Pons (tissue), 1 donor: Measurements from ENCODE around the gene SPHK1.
"Not testable (repeated sequence)": the region's sequence is repeated elsewhere in the genome, so short reads cannot be mapped to it uniquely, and the experiment has no call there.

ENCODE experiments used
- DNase-seq: peaks from one replicate; pipeline ENCODE4 v3.0.0-alpha.2; 2016; ENCODE audit warnings: low spot score

The SPHK1 gene, protein sequence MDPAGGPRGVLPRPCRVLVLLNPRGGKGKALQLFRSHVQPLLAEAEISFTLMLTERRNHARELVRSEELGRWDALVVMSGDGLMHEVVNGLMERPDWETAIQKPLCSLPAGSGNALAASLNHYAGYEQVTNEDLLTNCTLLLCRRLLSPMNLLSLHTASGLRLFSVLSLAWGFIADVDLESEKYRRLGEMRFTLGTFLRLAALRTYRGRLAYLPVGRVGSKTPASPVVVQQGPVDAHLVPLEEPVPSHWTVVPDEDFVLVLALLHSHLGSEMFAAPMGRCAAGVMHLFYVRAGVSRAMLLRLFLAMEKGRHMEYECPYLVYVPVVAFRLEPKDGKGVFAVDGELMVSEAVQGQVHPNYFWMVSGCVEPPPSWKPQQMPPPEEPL

DNA sequence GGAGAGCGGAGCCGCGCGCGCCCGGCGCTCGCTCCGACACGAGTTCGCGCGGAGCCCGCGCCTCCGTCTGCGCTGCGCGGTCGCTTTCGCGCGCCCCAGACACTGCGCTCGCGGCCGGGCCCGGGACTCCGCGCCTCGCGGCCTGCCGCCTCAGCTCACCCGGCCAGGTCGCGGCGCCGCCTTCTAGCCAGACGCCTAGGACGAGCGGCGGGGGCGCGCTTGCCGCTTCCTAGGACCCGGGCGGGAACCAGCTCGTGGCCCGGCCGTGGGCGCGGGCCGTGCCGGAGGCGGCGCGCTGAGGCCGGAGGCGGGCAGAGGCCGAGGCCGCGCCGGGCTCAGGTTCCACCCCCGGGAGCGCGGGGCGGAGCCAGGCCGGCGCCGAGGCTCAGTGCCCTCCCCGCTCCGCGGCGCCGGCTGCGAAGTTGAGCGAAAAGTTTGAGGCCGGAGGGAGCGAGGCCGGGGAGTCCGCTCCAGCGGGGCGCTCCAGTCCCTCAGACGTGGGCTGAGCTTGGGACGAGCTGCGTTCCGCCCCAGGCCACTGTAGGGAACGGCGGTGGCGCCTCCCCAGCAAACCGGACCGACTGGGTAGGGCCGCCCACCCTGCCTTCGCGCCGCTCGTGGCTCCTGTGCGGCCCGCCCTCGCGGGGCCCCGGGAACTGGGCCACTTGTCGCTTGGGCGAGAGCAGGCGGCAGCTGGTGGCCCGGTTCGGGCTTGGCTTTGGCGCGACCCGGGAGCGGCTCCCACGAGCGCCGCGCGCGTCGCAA, at the start of gene SPHK1:
TSS of gene SPHK1 (plus strand) at position 388 of the 765 bp plus-strand sequence. CDS start 1,036 bp downstream, outside the sequence.
- DNase-seq, result no peak

DNA sequence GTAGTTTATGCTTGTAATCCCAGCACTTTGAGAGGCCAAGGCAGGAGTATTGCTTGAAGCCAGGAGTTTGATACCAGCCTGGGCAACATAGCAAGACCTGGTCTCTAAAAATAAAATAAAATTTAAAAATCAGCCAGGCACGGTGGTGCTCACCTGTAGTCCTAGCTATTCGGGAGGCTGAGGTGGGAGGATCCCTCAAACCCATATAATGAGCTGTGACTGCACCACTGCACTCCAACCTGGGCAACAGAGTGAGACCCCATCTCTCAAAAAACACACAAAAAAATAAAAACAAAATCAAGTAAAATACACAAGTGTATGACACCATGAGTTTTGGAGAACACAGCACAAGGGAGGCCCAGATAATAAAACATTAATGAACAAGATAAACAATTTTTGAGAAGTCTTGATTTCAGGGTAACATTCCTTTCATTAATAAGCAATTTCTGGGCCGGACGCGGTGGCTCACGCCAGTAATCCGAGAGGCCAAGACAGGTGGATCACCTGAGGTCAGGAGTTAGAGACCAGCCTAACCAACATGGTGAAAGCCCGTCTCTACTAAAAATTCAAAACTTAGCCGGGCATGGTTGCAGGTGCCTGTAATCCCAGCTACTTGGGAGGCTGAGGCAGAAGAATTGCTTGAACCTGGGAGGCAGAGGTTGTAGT, 48.6 kb upstream of the SPHK1 start:
- DNase-seq, result no peak

DNA sequence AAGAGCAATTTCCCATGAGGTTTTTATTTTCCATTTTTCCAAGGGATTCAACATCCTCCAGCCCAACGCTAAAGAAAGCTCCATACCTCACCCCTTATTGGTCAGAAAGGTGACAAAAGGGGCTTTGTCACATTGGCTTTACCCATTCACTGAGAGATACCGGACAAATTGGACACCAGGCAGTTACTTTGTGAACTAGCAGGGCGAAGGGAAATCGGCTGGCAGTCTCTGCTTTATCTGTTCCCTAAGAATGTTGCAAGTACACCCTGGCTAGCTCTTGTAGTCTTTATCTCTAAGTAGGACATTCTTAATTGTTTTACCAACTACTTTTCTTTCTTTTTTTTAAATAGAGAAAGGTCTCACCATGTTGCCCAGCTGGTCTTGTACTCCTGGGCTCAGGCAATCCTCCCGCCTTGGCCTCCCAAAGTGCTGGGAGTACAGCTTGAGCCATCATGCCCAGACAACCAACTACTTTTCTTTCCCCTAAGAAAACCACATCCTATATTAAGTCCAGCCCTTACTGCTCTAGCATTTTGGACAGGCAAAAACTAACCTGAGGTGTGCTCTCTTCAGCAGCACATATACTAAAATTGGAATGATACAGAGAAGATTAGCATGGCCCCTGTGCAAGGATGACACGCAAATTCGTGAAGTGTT, 47.5 kb upstream of the SPHK1 start:
- DNase-seq, result no peak

- no peak for DNase-seq
Observed at GRCh38 chr17:76337413-76337777, 47.0 kb upstream of the SPHK1 start.

DNA sequence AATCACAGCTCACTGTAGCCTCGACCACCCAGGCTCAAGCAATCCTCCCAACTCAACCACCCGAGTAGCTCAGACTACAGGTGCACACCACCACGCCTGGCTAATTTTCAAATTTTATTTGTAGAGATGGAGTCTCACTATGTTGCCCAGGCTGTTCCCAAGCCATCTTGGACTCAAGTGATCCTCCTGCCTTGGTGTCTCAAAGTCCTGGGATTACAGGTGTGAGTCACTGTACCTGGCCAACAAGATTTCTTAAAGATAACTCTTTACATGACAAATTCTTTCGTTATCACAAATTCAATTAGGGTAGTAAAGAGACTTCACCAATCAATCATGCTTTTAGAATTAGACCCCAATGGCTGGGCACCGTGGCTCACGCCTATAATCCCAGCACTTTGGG, 43.1 kb upstream of the SPHK1 start:
- DNase-seq, result no peak

DNA sequence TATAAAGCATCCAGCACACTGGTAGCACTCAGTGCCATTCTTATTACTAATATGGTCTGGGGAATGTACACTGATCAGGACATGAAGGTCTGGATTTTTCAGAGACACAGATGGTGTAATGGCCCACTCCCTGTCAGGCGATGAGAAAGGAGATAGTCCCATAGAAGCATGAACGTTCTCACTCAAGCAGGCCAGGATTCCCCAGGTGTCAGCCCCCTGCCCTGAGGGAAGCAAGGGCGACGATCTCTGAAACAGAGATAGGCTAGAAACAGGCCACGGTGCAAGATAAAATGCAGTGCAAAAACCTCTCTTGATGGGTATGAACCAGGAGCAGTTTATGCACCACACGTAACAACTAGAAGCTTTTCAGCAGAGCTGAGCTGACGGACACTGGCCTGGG, 41.3 kb upstream of the SPHK1 start:
- no peak for DNase-seq

- DNase-seq, result no peak
Observed at GRCh38 chr17:76345377-76345974, 38.9 kb upstream of the SPHK1 start.

DNA sequence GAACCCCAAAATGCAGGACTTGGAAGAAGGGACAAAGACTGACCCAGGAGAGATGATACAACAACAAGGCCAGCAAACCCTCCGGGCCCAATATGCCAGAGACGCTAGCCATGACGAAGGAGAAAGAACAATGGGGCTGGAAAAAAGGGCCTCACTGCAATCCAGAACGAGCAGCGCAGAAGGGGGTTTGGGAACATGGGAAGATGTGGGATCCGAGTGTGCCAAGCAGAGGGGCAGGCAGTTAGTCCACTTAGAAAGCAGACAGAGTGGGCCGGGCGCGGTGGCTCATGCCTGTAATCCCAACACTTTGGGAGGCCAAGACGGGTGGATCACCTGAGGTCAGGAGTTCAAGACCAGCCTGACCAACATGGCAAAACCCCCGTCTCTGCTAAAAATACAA, 37.5 kb upstream of the SPHK1 start:
- DNase-seq, result not testable (repeated sequence)

- no peak for DNase-seq
Observed at GRCh38 chr17:76350463-76350862, 33.9 kb upstream of the SPHK1 start.

- no peak for DNase-seq
Observed at GRCh38 chr17:76351526-76352071, 32.8 kb upstream of the SPHK1 start.

DNA sequence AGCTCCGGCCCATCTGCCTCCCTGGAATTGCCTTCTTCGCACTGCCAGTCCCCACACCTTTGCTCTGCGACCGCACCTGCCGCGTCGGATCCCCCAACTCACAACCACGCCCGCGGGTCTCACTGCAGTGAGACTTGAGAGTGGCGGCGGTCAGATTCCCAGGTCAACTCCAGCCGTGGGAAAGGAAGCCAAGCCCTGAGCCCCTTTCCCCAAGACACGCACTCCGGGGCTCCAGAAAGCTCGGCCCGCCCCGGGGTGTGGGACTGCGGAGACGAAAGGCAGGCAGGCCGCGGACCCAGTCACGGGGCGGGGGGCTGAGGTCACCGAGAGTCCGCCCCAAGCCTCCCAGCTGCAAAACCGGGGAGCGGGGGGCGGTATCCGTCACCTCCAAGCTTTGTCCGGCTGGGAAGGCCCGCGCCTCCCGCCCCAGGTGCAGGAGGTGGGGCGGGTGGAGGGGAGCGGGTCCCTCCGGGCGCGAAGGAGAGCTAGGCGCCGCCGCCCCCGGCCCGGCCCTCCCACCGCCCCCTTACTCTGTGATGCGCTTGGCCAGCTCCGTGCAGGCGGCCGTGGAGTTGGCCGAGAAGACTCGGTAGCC, 31.3 kb upstream of the SPHK1 start:
- DNase-seq, result no peak

DNA sequence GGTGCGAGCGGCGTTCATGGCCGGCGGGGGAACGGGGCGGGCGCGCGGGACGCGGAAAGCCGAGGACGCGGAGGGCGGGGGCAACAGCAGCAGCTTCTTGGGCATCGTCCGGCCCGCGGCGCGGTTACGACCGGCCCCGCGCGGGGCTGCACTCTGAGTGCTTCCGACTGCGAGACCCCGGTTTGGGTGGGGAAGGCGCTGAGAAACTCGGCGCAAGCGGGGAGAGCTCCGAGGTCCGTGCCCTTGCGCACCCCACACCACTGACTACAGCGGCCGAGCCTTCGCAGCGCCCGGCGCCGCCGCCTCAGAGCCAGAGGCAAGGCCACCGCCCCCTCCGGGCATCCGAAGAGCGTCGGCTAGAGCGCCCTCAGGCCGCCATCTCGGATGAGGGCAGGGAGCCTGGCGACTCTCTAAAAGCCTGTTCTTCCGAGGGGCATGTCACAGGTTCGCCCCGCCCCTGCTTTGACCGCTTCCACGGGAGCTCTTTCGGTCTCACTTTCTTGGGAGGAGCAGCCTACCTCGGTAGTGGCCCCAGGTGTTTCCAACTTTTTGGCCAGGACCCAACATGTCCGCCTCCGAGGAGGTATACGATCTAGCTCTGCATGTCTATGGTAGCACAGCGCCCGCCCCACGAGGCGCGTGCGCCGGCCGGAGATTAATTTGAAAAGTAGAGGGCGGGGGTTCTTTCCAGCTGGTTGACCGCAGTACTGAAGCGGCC, 30.7 kb upstream of the SPHK1 start, which contains the start of gene PRPSAP1:
TSS of gene PRPSAP1 (minus strand) at position 318 of the 718 bp plus-strand sequence. CDS start at position 105, 213 bp downstream.
- peak; percentile 91 for DNase-seq

DNA sequence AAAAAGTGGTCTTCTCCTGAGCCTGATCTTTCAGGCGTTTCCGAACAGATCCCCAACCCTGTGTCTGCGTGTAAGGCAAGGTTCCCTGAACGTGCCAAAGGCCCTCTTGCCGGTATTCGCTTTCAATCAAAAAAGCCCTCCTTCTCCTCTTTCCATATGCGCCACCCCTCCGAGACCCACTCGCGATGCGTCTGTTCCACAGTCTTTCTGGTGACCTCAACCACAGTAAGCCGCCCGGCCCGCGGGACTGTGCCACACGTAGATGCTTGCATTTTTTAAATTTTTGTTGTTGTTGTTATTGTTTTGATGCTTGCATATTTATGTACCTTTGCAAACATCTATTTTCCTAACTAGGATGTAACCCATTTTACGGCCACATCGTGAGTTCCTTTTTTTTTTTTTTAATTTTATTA, 30.1 kb upstream of the SPHK1 start:
- no peak for DNase-seq

- no peak for DNase-seq
Observed at GRCh38 chr17:76354747-76355310, 29.6 kb upstream of the SPHK1 start.

DNA sequence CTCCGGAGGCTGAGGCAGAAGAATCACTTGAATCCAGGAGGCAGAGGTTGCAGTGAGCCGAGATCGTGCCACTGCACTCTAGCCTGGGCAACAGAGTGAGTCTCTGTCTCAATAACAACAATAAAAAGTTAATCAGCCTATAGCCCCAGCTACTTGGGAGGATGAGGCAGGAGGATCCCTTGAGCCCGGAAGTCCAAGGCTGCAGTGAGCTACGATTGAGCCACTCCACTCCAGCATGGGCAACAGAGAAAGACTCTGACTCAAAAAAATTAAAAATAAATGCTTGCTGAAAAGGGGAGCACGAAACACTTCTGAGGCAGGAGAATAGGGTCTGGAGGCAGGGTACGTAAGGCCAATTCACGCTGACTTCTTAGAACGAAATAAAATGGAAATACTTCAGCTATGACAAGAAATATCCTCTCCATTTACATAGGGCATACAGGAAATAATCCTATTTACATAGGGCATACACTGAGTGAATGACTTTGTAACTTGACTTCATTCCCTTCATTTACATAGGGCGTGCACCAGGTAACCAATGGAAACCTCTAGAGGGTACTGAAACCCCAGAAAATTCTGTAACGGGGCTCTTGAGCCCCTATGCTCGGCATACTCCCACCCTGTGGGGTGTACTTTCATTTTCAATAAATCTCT, 27.5 kb upstream of the SPHK1 start:
- DNase-seq, result no peak

DNA sequence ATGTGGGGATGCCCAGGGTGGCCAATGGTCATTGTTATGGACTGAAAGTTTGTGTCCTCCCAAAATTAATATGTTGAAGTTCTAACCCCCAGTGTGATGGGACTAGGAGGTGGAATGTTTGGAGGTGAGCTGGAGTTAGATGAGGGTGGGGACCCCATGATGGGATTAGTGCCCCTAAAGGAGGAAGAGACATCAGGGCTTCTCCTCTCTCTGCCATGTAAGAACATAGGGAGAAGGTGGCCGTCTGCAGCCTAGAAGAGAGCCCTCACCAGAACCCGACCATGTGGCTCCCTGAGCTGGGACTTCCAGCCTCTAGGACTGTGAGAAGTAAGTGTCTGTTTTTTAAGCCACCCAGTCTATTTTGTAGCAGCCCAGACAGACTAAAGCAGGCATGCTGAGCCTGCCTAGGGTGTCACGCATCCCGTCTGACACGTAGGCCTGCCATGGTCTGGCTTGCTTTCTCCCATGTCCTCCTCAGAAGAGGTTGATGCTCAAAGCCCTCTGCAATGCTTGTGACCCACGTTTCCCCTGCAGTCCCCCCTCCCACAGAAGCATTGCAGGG, 26.7 kb upstream of the SPHK1 start:
- DNase-seq, result no peak

GRCh38 chr17:76359375-76359774, 25.0 kb upstream of the SPHK1 start:
- no peak for DNase-seq

GRCh38 chr17:76359776-76360175, 24.6 kb upstream of the SPHK1 start:
- DNase-seq, result not testable (repeated sequence)

DNA sequence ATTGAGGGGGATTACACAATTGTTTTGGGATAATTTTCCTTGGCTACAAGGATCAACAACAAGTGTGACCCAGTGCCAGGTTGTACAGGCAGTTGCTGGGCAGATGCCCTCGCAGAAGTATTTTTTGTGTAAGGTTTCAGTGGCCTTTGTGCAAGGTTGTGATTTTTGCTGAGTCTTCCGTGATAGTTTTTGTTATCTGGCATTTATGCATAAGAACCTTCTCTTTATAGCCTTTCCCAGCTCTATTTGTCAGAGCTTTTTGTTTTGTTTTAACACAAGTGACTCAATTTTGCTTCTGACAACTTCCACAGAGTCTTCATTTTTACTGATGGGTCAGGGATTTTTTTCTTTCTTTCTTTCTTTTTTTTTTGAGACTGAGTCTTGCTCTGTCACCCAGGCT, 23.9 kb upstream of the SPHK1 start:
- DNase-seq, result no peak
